Measurements from ENCODE around the gene MRTFA. TPM values are rescaled to one million over a fixed set of nuclear protein-coding genes. Genes with fewer than 3 reads are reported as not detected.

MRTFA gene
- total RNA-seq, 2 donors from 2014 or later = 71.8 to 129 TPM

- H3K4me1 ChIP-seq (ENCODE audit: control insufficient read depth in 1 of 2, low read depth in 2 of 2) = peaks cover 0 to 4% of the 10 kb centered on the region in 2 donors
- H3K4me3 ChIP-seq = no peak overlapping the region
- no peaks in the 10 kb centered on the region for H3K36me3 ChIP-seq
- TF ChIP-seq CTCF (IDR thresholded peaks at IDR 0.05) = no peak
- no peaks in the 10 kb centered on the region for H3K9me3 ChIP-seq
- no peak for ATAC-seq (ENCODE audit: insufficient number of reproducible peaks, low FRiP score, low read depth)
- H3K27ac ChIP-seq = no peak overlapping the region
- no peaks in the 10 kb centered on the region for H3K27me3 ChIP-seq (replicated peaks; ENCODE audit: insufficient read depth)
- no peak for DNase-seq (ENCODE audit: low spot score)
These were observed 55.9 kb downstream of the MRTFA start for GRCh38 chr22:40580631-40581030.

- Histone ChIP-seq H3K36me3 (no peaks in the 10 kb centered on the region), H3K27ac (no peak overlapping the region), H3K9me3 (no peaks in the 10 kb centered on the region), H3K4me3 (no peak overlapping the region), H3K27me3 (replicated peaks; ENCODE audit: insufficient read depth) (no peaks in the 10 kb centered on the region), H3K4me1 (ENCODE audit: control insufficient read depth in 1 of 2, low read depth in 2 of 2) (peaks cover 3 to 6% of the 10 kb centered on the region in 2 donors)
- no peak for TF ChIP-seq CTCF (IDR thresholded peaks at IDR 0.05)
- no peak for DNase-seq (ENCODE audit: low spot score)
- no peak for ATAC-seq (ENCODE audit: insufficient number of reproducible peaks, low FRiP score, low read depth)
These were observed 58.3 kb downstream of the MRTFA start for GRCh38 chr22:40578171-40578570.

- no peak for TF ChIP-seq CTCF (IDR thresholded peaks at IDR 0.05)
- H3K27me3 ChIP-seq (replicated peaks; ENCODE audit: insufficient read depth) = no peaks in the 10 kb centered on the region
- H3K9me3 ChIP-seq = no peaks in the 10 kb centered on the region
- no peaks in the 10 kb centered on the region for H3K36me3 ChIP-seq
- DNase-seq (ENCODE audit: low spot score) (no peak), ATAC-seq (ENCODE audit: insufficient number of reproducible peaks, low FRiP score, low read depth) (no peak)
- H3K4me1 ChIP-seq (ENCODE audit: control insufficient read depth in 1 of 2, low read depth in 2 of 2) = peaks cover 4 to 13% of the 10 kb centered on the region in 2 donors
- H3K27ac ChIP-seq = no peak overlapping the region
- H3K4me3 ChIP-seq = no peak overlapping the region
These were observed 63.5 kb downstream of the MRTFA start for GRCh38 chr22:40572976-40573375.

DNA sequence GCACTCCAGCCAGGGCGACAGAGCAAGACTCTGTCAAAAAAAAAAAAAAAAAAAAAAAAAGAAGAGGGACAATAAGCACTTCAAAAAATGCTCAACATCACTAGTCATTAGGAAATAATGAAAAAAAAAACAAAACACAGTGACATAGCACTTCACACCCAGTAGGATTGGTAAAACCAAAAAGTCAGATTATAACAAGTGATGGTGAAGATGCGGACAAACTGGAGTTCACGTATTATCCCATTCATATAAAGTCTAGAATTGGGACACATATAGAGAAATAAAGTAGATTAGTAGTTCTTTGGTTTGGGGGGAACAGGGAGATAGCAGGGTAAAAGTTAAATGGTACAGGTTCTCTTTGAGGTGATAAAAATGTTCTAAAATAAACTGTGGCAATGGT, 64.6 kb downstream of the MRTFA start:
- Histone ChIP-seq H3K9me3 (no peaks in the 10 kb centered on the region), H3K4me1 (ENCODE audit: control insufficient read depth in 1 of 2, low read depth in 2 of 2) (peaks cover 14 to 24% of the 10 kb centered on the region in 2 donors), H3K36me3 (no peaks in the 10 kb centered on the region), H3K27ac (no peak overlapping the region), H3K4me3 (no peak overlapping the region), H3K27me3 (replicated peaks; ENCODE audit: insufficient read depth) (no peaks in the 10 kb centered on the region)
- DNase-seq (ENCODE audit: low spot score) (no peak), ATAC-seq (ENCODE audit: insufficient number of reproducible peaks, low FRiP score, low read depth) (no peak)
- TF ChIP-seq CTCF (IDR thresholded peaks at IDR 0.05) = no peak

DNA sequence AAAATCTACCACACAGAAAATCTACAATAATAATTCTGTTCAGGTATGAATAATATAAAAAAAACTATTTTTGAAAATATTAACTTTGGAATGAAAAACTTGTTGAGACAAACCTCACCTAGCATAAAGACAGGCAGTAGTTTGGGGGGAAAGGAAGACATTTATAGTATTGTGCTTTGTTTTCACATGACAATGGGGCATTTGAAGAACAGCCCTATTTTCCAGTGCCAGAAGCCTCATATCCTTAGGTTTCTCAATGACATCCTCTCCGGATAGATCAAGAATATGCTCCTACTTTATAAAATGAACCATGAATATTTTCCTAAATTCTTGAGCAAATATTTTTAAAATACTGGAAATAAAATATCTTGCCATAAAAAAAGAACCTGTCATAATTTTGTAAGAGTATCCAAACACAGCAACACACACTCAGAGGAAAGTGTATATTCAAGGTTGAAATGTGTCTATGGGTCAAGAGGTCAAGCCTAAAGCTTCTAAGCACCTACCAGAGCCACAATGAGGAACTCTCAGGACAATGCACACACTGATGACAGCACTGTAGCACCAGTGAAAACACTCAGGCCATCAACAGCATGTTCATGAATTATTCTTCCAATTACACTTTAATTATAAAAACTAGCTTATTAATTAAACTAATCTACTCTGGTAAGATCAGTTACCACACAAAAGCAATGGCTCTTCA, 68.7 kb downstream of the MRTFA start:
- no peaks in the 10 kb centered on the region for H3K27me3 ChIP-seq (replicated peaks; ENCODE audit: insufficient read depth)
- H3K27ac ChIP-seq = no peak overlapping the region
- DNase-seq (ENCODE audit: low spot score) = no peak
- no peaks in the 10 kb centered on the region for H3K36me3 ChIP-seq
- H3K4me3 ChIP-seq = no peak overlapping the region
- ATAC-seq (ENCODE audit: insufficient number of reproducible peaks, low FRiP score, low read depth) = no peak
- H3K9me3 ChIP-seq = no peaks in the 10 kb centered on the region
- TF ChIP-seq CTCF (IDR thresholded peaks at IDR 0.05) = no peak
- H3K4me1 ChIP-seq (ENCODE audit: control insufficient read depth in 1 of 2, low read depth in 2 of 2) = peaks cover 10 to 23% of the 10 kb centered on the region in 2 donors

Data from thoracic aorta (tissue), 2 donors.